NCI-H2227 (cell line): ENCODE measurements around the gene DPF1.

Source experiments
- DNase-seq: peaks from one replicate; lab custom pipeline; 2025; ENCODE audit not compliant: unreplicated experiment; lab: John Stamatoyannopoulos, UW

Gene DPF1

GRCh38 chr19:38221919-38222830, 1.8 kb downstream of the DPF1 start:
- DNase-seq: no peak

- no peak for DNase-seq
Observed at GRCh38 chr19:38221421-38221820, 2.6 kb downstream of the DPF1 start.

- no peak for DNase-seq
Observed at GRCh38 chr19:38219221-38219620, 4.8 kb downstream of the DPF1 start.

GRCh38 chr19:38218204-38218603, 5.8 kb downstream of the DPF1 start:
- DNase-seq: no peak

- DNase-seq: peak; percentile 100
Observed at GRCh38 chr19:38216785-38217641, 7.0 kb downstream of the DPF1 start.

- DNase-seq: peak; percentile 90
Observed at GRCh38 chr19:38213911-38214625, 10.0 kb downstream of the DPF1 start.

- no peak for DNase-seq
Observed at GRCh38 chr19:38213469-38213868, 10.6 kb downstream of the DPF1 start.

GRCh38 chr19:38211766-38212165, 12.3 kb downstream of the DPF1 start:
- peak; percentile 80 for DNase-seq

- DNase-seq: peak; percentile 99
Observed at GRCh38 chr19:38211151-38211591, 12.9 kb downstream of the DPF1 start.

GRCh38 chr19:38210458-38210987, 13.5 kb downstream of the DPF1 start:
- peak; percentile 100 for DNase-seq

GRCh38 chr19:38209671-38210457, 14.2 kb downstream of the DPF1 start:
- peak; percentile 98 for DNase-seq

- DNase-seq: no peak
Observed at GRCh38 chr19:38209152-38209551, 14.9 kb downstream of the DPF1 start.

- no peak for DNase-seq
Observed at GRCh38 chr19:38208571-38208970, 15.5 kb downstream of the DPF1 start.

- peak; percentile 68 for DNase-seq
Observed at GRCh38 chr19:38207543-38207942, 16.5 kb downstream of the DPF1 start.

- DNase-seq: no peak
Observed at GRCh38 chr19:38206928-38207327, 17.1 kb downstream of the DPF1 start.

- DNase-seq: no peak
Observed at GRCh38 chr19:38206006-38206745, 17.8 kb downstream of the DPF1 start.

GRCh38 chr19:38204728-38205127, 19.3 kb downstream of the DPF1 start:
- peak; percentile 97 for DNase-seq

- DNase-seq: peak; percentile 93
Observed at GRCh38 chr19:38204096-38204495, 19.9 kb downstream of the DPF1 start.

- DNase-seq: peak; percentile 91
Observed at GRCh38 chr19:38203197-38203596, 20.8 kb downstream of the DPF1 start.
